OCI-LY7 (cell line): Measurements from ENCODE around the gene PPP2R5C.

Experiments used
- CTCF ChIP-seq: fragments of 200-600 bp; sonication (generic); conservative IDR thresholded peaks from 2 replicates; pipeline ENCODE4 v1.5.1; 2014; ENCODE audit warnings: mild to moderate bottlenecking, antibody characterized with exemption, low read length, moderate library complexity, mixed read lengths
- EZH2phosphoT487 ChIP-seq: fragments of 200-600 bp; sonication (generic); IDR thresholded peaks from 2 replicates; pipeline ENCODE4 v1.6.1; 2018; ENCODE audit warnings: low read depth, borderline replicate concordance, mild to moderate bottlenecking, mixed run types, antibody characterized with exemption, low read length, moderate library complexity, mixed read lengths

DNA sequence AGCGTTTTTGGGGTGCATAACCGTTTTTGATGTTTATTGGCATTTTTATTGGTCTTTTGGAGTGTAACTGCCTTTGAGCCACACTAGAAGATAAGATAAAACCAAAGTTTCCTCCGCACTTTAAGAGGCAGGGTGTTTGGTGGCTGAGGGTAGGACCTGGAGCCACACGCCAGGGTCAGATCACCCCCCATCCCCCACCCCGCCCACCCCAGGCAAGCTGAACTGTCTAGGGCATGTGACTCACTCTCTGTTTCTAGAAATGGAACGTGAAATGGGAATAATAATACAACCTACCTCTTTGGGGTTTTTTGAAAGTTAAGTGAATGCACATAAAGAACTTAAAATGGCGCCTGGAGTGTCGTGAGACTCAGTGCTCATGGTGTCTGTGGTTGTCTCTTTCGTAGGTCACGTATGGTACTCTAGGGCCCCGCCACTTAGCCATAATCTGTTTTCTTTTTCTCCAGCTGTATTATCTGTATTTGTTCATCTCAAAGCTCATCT, 56.0 kb downstream of the PPP2R5C start:
- TF ChIP-seq CTCF (no peak), EZH2phosphoT487 (no peak)
